Loucy (cell line): ENCODE measurements around the gene KIAA0753.

Experiments
- EZH2phosphoT487 ChIP-seq: fragments of 200-600 bp; IDR thresholded peaks from 2 replicates; pipeline ENCODE4 v1.6.1; 2018; ENCODE audit warnings: antibody characterized with exemption, mild to moderate bottlenecking, moderate library complexity, borderline replicate concordance
- TF ChIP-seq, protein P1 (sequence below): fragments of 200-600 bp; sonication (generic); conservative IDR thresholded peaks from 2 replicates; pipeline ENCODE4 v1.5.1; 2014; ENCODE audit warnings: mild to moderate bottlenecking, antibody characterized with exemption, low read length

DNA sequence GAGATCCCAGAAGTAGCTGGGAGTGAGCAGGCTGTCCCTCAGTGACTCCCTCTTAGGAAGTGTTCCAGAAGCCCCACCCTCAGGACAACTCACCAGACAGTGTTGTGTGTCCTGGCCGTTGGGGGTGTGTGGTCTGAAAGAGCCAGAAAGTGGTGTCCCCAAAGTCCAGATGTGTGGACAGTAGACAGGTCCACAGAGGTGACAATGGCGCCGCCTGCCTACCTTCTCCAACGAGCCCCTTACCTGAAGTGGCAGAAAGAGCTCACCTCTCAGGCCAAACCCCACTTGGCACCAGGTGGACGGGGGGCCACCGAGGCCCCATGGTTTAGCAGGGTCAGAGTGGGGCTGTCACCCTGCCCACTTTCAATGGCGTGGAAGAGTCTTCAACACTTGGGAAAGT is 30.9 kb upstream of the KIAA0753 start:
- TF ChIP-seq, protein P1, sequence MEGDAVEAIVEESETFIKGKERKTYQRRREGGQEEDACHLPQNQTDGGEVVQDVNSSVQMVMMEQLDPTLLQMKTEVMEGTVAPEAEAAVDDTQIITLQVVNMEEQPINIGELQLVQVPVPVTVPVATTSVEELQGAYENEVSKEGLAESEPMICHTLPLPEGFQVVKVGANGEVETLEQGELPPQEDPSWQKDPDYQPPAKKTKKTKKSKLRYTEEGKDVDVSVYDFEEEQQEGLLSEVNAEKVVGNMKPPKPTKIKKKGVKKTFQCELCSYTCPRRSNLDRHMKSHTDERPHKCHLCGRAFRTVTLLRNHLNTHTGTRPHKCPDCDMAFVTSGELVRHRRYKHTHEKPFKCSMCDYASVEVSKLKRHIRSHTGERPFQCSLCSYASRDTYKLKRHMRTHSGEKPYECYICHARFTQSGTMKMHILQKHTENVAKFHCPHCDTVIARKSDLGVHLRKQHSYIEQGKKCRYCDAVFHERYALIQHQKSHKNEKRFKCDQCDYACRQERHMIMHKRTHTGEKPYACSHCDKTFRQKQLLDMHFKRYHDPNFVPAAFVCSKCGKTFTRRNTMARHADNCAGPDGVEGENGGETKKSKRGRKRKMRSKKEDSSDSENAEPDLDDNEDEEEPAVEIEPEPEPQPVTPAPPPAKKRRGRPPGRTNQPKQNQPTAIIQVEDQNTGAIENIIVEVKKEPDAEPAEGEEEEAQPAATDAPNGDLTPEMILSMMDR, result no peak
- TF ChIP-seq EZH2phosphoT487, result no peak
